Neutrophil (primary cell): ENCODE data around the gene SLC44A4.
"Not testable (repeated sequence)": the region's sequence is repeated elsewhere in the genome, so short reads cannot be mapped to it uniquely, and the experiment has no call there.

ENCODE experiments used
- H3K27ac ChIP-seq: fragments of 200-600 bp; sonication (generic); 2 replicates; pipeline ENCODE4 v1.5.1; 2016; ENCODE audit warnings: mild to moderate bottlenecking, moderate library complexity
- H3K27me3 ChIP-seq: fragments of 200-600 bp; sonication (generic); 2 replicates; pipeline ENCODE4 v1.6.0; 2016; ENCODE audit warnings: mild to moderate bottlenecking
- H3K36me3 ChIP-seq: fragments of 200-600 bp; sonication (generic); 2 replicates; pipeline ENCODE4 v1.5.1; 2017
- H3K4me1 ChIP-seq, 2 experiments: fragments of 200-600 bp in 1 of 2; sonication (generic) in 1 of 2; 1 replicate in 1 of 2; 2 replicates in 1 of 2; pipeline versions ENCODE4 v1.5.1 to v1.6.1; 2013 to 2016; ENCODE audit warnings: low read depth in 1 of 2, low read length in 1 of 2, mild to moderate bottlenecking in 1 of 2, moderate library complexity in 1 of 2; ENCODE audit not compliant: control insufficient read depth in 1 of 2, insufficient read depth in 1 of 2
- H3K4me3 ChIP-seq, 2 experiments: fragments of 200-600 bp in 1 of 2; sonication (generic) in 1 of 2; 1 replicate in 1 of 2; 2 replicates in 1 of 2; pipeline ENCODE4 v1.5.1; 2013 to 2016; ENCODE audit warnings: low read depth in 1 of 2, low read length in 1 of 2, mild to moderate bottlenecking in 1 of 2, moderate library complexity in 1 of 2
- H3K9me3 ChIP-seq: fragments of 200-600 bp; sonication (generic); 2 replicates; pipeline ENCODE4 v1.5.1; 2016
- TF ChIP-seq, protein P1 (sequence below): fragments of 200-600 bp; sonication (generic); IDR thresholded peaks from 2 replicates; pipeline ENCODE4 v1.5.1; 2016; ENCODE audit warnings: antibody characterized with exemption

The SLC44A4 gene

DNA sequence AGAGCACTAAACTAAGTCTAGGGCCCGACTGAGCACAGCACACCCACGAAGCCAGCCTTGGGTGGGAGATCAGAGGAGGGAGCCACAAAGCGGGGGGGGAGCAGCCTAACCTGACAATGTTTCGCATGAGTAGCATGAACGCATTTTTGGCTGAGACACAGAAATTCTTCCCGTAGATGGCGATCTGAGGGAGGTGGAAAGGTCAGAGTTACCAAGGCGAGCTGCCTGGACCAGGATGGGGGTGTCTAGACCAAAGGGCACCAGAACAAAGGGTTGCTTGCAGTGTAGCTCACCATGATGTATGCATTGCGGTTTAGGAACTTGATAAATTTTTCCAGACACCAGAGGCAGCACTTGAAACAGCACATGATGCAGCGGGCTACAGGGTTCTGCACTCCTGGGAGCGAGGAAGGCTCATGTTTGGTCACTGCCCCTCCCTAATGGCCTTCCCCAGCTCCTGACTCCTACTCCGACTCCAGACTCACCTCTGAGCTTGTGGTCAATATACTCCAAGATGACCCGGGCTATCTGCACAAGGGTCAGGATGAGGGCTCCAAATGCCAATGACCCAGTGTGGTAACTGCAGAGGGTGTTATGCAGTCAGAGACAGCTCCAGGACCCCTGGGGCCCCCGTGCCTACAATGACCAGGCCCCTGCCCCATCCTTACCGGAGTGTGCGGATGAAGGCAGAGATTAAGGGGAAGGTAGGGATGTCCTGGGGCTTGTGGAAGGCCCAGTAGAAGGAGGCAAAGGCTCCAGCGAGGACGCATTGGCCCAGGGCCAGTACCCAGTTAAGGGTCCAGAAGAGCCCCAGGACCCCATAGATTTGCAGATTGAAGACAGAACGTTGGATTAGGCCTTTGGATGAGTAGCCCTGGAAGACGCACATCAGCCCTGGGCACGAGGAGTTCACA, 13.3 kb downstream of the SLC44A4 start:
- H3K4me3 ChIP-seq, result no peak overlapping the region
- no peak overlapping the region for H3K27ac ChIP-seq
- H3K4me1 ChIP-seq, result peaks cover 22% of the 10 kb centered on the region in 2 experiments
- H3K9me3 ChIP-seq, result no peaks in the 10 kb centered on the region
- TF ChIP-seq, protein P1, sequence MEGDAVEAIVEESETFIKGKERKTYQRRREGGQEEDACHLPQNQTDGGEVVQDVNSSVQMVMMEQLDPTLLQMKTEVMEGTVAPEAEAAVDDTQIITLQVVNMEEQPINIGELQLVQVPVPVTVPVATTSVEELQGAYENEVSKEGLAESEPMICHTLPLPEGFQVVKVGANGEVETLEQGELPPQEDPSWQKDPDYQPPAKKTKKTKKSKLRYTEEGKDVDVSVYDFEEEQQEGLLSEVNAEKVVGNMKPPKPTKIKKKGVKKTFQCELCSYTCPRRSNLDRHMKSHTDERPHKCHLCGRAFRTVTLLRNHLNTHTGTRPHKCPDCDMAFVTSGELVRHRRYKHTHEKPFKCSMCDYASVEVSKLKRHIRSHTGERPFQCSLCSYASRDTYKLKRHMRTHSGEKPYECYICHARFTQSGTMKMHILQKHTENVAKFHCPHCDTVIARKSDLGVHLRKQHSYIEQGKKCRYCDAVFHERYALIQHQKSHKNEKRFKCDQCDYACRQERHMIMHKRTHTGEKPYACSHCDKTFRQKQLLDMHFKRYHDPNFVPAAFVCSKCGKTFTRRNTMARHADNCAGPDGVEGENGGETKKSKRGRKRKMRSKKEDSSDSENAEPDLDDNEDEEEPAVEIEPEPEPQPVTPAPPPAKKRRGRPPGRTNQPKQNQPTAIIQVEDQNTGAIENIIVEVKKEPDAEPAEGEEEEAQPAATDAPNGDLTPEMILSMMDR, result no peak
- H3K36me3 ChIP-seq, result peaks cover 5% of the 10 kb centered on the region
- H3K27me3 ChIP-seq, result peaks cover 8% of the 10 kb centered on the region

DNA sequence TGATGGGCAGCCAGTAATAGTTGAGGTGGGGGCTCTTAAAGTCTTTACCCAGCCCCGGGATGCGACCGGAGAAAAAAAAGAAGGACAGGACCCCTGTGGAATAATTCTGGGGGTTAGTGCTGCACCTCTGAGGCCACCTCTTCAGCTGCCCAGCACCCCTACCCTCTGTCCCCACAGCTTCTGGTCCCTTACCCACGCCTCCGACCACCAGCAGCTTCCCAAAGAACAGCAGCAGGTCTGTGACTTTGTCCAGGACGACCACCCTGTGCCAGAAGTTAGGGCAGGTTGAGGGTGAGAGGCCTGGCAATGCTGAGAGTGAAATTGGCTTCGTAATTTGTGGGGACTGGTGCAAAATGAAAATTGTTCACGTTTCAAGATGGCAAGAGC, 14.0 kb downstream of the SLC44A4 start:
- no peak overlapping the region for H3K27ac ChIP-seq
- peaks cover 22% of the 10 kb centered on the region in 2 experiments for H3K4me1 ChIP-seq
- TF ChIP-seq, protein P1, result no peak
- peaks cover 11% of the 10 kb centered on the region for H3K36me3 ChIP-seq
- no peak overlapping the region for H3K4me3 ChIP-seq
- peaks cover 8% of the 10 kb centered on the region for H3K27me3 ChIP-seq
- no peaks in the 10 kb centered on the region for H3K9me3 ChIP-seq

DNA sequence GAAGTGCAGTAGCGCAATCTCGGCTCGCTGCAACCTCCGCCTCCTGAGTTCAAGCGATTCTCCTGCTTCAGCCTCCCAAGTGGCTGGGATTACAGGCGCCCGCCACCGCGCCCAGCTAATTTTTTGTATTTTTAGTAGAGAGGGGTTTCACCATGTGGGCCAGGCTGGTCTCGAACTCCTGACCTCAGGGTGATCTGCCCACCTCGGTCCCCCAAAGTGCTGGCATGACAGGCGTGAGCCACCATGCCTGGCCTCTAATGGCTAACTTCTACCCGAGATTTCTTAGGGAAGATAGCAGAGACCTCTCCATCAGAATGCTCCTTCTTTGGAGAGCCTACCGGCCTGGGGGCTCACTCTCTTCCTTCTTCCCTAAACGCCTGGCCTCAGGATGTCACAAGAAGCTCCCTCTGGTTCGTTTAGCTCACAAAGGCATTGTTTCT, 14.7 kb downstream of the SLC44A4 start:
- H3K9me3 ChIP-seq, H3K27ac ChIP-seq, H3K27me3 ChIP-seq: not testable (repeated sequence)
- Histone ChIP-seq H3K36me3 (peaks cover 18% of the 10 kb centered on the region), H3K4me1 (peaks cover 22% of the 10 kb centered on the region in 2 experiments), H3K4me3 (peak overlapping the region; percentile 81 to 97)

DNA sequence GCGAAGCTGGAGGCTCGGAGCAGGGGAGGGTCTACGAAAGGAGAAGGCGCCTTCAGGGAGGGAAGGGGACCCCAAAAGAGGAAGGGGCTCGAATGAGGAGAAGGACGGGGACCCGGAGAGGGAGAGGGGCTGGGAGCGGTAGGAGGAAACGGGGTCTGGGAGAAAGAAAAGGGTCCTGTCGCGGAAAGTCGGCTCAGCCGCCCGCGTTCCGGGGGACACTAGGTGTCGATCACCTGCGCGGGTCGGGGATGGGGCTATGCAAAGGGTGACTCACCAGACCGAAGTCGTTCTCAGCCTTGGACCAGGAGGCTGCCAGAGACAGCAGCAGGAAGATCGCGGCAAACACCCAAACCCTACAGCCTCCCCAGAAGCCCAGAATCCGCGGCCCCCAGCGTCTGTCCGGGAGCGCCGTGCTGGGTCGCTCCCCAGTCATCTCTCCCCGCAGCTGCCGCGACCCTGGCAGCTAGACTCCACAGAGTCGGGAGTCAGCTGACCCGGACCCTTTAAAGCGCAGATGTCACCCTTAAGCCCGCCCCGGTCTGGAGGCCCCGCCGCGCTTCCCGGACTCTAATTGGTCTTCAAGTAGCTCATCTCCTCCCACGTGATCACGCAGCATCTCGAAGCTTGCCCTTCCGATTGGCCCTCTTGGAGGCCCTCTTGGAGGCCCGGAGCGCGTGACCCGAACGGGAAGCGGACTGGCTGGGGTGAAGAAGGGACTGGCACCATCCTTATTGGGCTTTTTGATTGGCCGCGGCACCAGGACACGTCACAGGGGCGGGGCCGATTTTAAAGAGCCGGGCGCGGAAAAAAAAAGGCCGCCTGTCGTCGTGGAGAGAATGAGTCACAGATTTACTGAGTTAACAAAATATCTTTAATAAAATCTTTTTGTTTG, 16.2 kb downstream of the SLC44A4 start, which contains the start of gene NEU1:
TSS of gene NEU1 (minus strand) at position 478 of the 892 bp plus-strand sequence. CDS start at position 433, 45 bp downstream.
- H3K27me3 ChIP-seq, result no peaks in the 10 kb centered on the region
- peaks cover 33% of the 10 kb centered on the region for H3K36me3 ChIP-seq
- H3K4me3 ChIP-seq, result peak within 1 kb of the TSS; percentile 81 to 97
- no peaks in the 10 kb centered on the region for H3K9me3 ChIP-seq
- H3K27ac ChIP-seq, result peak within 1 kb of the TSS; percentile 84
- H3K4me1 ChIP-seq, result peaks cover 22% of the 10 kb centered on the region in 2 experiments
- TF ChIP-seq, protein P1, result no peak

DNA sequence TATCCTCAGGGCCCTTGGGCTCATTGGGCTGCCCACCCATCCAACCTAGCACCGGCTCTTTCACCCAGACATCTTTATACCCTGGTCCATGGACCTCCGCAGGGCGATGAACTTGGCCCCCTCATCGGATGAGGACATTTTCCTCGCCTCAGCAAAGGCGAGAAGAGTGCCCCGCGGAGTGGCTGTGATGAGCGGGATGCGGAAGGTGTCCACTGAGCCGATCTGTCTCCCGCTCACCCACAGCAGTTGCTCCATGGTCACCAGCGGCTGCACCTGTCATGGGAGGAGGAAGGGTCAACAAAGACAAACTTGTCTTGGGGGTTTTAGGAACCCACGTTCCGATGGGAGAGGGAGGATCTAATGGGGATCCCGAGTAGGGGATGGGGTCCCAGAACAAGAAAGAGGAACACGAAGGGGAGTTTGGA, 16.9 kb downstream of the SLC44A4 start:
- no peaks in the 10 kb centered on the region for H3K27me3 ChIP-seq
- TF ChIP-seq, protein P1, result no peak
- H3K4me3 ChIP-seq, result peak overlapping the region; percentile 81 to 97
- no peaks in the 10 kb centered on the region for H3K9me3 ChIP-seq
- peak overlapping the region; percentile 84 for H3K27ac ChIP-seq
- peaks cover 22% of the 10 kb centered on the region in 2 experiments for H3K4me1 ChIP-seq
- H3K36me3 ChIP-seq, result peaks cover 40% of the 10 kb centered on the region
